Fibroblast of peridontal ligament (primary cell): ENCODE results near the gene GSTCD.
A peak's percentile ranks its signal among the peaks of the same experiment; 100 is the strongest.
"Not testable (repeated sequence)": the region's sequence is repeated elsewhere in the genome, so short reads cannot be mapped to it uniquely, and the experiment has no call there.

Experiments used
- DNase-seq: peaks from one replicate; pipeline ENCODE4 v3.0.0-alpha.2; 2010; ENCODE audit errors: extremely low read depth

The GSTCD gene

DNA sequence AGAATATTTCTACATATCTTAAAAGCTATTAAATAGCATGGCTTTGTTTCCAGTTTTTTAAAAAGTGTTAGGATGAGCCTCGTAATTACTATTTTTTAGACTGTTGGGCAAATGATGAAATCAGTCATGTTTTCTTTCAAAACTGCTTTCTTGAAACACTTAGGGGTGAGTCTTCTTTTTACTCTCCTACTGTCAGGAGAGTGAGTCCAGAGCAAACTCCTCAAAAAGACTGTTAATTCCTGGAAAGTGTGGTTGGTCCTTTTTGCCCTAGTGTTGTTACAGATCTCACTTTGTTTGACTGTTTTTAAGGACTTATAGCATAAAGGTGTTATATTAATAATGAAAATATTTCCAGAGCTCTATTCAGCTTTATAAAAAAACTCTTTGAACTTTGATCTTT lies 6.3 kb downstream of the GSTCD start:
- DNase-seq: no peak

GRCh38 chr4:105715692-105716278 lies 7.2 kb downstream of the GSTCD start:
- DNase-seq: peak; percentile 74

DNA sequence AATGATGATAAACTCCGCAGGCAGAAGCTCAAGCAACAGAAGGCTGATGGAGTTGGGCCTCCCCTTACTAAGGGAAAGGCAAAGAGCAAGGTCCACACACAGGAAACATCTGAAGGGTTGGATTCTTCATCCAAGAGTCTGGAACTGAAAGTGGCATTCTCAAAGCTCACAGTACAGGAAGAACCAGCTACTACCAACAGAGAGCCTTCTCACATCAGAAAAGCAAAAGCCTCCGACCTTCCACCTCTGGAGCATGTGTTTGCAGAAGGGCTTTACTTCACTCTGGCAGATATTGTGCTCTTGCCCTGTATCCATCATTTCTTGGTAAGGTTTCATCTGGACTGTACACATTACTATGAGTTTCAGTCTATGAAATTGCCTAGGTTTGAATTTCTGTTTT lies 10.6 kb downstream of the GSTCD start:
- DNase-seq: no peak

GRCh38 chr4:105725623-105726022 lies 17.0 kb downstream of the GSTCD start:
- DNase-seq: no peak

- not testable (repeated sequence) for DNase-seq
These were observed 21.3 kb downstream of the GSTCD start for GRCh38 chr4:105729895-105730294.

- DNase-seq: not testable (repeated sequence)
These were observed 26.6 kb downstream of the GSTCD start for GRCh38 chr4:105735217-105735616.

DNA sequence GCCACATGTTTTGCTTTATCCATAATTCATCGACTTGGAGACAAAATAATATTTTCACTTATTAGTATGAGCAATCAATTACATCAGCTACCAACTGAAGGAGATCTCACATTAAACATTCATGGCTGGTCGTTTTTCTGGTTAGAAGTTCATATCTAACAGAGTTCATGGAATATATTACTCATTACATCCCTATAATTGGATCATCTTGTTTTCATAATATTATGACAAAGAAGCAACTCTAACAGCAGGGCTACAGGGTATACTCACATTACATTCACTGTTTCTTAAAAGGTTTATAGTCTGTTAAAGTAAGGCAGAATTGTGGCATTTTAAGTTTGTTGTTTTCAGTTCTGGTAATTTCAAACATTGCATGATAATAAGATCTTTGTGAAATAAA lies 33.0 kb downstream of the GSTCD start:
- DNase-seq: peak; percentile 70

DNA sequence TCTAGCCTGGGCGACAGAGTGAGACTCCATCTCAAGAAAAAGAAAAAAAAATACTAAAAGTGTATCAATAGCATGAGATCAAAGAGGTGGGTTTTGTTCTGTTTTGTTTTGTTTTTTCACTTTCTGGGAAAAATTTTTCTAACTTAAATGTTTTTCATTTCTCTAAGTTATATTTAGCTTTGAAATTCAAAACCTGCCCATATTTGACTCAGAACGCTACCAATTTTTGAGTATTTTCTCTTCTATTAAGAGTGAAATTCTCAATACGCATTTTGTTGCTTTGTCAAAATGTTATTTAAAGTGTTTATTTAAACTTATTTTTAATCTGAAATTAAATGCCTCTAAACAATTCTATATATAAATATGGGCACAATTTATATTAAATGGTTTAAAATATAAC lies 39.6 kb downstream of the GSTCD start:
- DNase-seq: no peak

- peak; percentile 36 for DNase-seq
These were observed 43.2 kb downstream of the GSTCD start for GRCh38 chr4:105751718-105752299.

DNA sequence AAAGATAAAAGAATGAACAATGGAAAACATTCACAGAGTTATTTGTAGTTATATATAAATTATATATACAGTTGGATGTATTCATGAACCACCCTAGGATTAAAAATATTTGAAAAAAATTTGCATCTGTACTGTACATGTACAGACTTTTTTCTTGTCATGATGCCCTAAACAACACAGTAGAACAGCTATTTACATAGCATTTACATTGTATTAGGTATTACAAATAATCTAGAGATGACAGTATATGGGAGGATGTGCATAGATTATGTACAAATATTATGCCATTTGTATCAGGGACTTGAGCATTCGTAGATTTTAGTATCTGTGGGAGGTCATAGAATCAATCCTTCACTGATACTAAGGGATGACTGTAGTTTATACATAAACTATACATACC lies 44.8 kb downstream of the GSTCD start:
- no peak for DNase-seq

DNA sequence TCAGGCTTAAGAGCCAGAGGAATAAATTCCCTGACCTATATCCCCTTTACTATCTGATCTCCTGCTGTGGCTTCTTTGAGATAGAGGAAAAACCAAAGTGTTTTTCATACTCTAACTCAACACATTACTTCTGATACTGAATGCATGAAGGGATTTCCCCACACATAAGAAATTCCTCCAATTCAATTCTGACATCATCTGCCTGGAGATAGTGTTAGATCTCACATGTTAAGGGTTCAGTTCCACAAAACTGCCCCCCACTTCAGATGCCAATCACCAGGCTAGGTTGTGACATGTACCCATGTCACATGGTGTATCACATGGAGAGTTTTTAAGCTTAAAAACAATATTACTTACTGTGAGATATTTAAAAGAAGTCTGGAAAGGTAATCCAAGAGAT lies 46.8 kb downstream of the GSTCD start:
- no peak for DNase-seq

DNA sequence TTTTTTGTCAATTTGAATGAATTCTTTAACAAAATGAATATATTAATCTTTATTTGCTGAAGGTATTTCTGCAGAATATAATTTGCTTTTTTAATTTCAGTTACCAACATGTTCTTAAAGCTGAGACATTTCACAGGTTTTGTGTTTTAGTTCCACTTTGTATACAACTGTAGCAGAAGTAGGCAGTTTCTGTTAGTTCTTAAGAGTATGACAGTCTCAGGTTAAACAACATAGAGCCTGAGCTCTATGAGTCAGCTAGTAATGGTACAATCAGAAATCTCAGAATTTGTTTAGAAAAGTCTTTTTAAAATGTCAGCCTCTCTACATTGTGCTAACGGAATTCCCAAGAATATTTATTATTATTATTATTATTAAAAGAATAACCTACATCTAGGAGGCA lies 50.4 kb downstream of the GSTCD start:
- DNase-seq: no peak

DNA sequence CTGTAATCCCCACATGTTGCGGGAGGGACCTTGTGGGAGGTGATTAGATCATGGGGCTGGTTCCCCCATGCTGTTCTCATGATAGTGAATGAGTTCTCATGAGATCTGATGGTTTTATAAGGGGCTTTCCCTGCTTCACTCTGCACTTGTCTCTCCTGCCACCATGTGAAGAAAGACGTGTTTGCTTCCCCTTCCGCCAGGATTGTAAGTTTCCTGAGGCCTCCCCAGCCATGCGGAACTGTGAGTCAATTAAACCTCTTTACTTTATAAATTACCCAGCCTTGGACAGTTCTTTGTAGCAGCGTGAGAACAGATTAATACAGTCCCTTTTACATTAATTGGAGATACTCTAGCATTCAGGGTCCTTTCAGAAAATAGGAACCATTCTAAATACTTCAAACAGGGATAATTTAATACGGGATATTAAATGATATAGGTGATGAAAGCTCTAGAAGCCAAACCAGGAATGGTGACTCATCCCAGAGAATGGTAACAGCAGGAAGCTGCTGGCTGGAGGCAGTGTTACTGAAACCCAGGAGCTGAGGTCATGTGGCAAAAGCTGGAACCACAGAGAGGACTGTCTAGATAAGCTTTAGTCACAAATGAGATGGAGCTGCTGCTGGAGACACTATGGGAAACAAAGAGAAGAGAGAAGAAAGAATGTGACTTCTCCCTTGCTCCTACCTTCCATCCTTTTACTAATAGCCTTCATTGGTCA lies 57.3 kb downstream of the GSTCD start:
- DNase-seq: peak; percentile 73

GRCh38 chr4:105767579-105767978 lies 59.0 kb downstream of the GSTCD start:
- no peak for DNase-seq

DNA sequence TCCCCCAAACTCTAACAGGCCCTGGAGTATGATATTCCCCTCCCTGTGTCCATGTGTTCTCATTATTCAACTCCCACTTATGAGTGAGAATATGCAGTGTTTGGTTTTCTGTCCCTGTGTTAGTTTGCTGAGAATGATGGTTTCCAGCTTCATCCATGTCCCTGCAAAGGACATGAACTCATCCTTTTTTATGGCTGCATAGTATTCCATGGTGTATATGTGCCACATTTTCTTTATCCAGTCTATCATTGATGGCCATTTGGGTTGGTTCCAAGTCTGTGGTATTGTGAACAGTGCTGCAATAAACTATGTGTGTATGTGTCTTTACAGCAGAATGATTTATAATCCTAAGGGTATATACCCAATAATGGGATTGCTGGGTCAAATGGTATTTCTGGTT lies 61.9 kb downstream of the GSTCD start:
- not testable (repeated sequence) for DNase-seq

DNA sequence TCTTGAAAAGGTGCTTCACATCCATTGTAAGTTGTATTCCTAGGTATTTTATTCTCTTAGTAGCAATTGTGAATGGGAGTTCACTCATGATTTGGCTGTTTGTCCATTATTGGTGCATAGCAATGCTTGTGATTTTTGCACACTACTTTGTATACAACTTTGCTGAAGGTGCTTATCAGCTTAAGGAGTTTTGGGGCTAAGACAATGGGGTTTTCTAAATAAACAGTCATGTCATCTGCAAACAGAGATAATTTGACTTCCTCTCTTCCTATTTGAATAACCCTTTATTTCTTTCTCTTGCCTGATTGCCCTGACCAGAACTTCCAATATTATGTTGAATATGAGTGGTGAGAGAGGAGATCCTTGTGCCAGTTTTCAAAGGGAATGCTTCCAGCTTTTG lies 63.5 kb downstream of the GSTCD start:
- not testable (repeated sequence) for DNase-seq

- DNase-seq: not testable (repeated sequence)
These were observed 67.3 kb downstream of the GSTCD start for GRCh38 chr4:105775760-105776415.

DNA sequence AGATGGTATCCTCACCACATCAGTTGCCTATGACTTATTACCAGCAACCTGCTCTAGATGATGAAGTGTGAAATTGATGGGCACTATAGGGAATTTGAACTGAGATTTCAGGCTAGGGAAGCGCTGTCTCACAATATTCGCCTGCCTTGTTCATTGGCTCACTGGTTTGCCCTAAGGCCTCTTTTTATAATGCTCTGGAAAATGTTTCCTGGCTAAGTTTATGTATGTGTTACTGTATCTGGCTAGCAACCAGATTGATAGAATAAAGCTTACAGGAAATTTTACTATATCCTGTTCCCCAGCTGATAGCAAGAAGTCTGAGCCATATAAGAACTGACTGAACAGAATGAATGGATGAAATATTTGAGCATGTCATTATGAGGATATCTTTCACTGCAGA lies 71.6 kb downstream of the GSTCD start:
- no peak for DNase-seq

DNA sequence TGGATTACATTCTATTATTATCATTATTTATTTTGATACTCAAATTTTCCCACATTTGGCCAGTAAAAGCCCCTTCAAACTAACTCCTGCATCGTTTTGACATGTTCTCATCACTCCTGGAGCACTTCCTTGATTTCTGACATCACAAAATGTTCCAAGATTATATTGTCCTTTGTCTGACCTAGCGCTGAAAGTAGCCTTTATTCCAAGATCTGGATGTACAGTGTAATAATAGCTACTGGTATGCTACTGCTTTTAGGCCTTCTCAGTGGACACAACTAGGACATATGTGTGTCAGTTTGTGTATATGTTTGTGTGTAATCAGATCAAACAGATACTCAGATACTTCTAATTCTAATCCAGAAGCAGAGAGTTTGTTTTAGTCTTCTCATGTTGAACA lies 76.2 kb downstream of the GSTCD start:
- DNase-seq: no peak

- no peak for DNase-seq
These were observed 77.2 kb downstream of the GSTCD start for GRCh38 chr4:105785792-105786191.

DNA sequence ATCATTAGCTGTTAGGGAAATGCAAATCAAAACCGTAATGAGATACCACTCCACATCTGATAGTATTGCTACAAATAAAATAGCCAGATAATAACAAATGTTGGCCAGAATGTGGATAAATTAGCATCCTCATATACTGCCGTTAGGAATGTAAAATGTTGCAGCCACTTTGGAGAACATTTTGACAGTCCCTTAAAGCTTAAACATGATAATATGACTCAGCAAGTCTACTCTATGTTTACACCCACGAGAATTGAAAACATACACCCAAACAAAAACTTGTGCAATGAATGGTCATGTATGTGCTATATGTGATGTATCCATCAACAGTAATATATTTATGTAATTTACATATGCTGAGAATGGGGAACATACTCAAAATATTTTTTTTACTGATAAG lies 78.2 kb downstream of the GSTCD start:
- no peak for DNase-seq

GRCh38 chr4:105797225-105797624 lies 88.6 kb downstream of the GSTCD start:
- DNase-seq: peak; percentile 34
